NOMO-1 treated with DMSO at 0.1 percent for 48 hours (cell line): ENCODE measurements around the gene ROR2.
"Not testable (repeated sequence)": the region's sequence is repeated elsewhere in the genome, so short reads cannot be mapped to it uniquely, and the experiment has no call there.

Source experiments
- DNase-seq: peaks from one replicate; lab custom pipeline; 2025; ENCODE audit not compliant: unreplicated experiment; lab: John Stamatoyannopoulos, UW

The ROR2 gene

DNA sequence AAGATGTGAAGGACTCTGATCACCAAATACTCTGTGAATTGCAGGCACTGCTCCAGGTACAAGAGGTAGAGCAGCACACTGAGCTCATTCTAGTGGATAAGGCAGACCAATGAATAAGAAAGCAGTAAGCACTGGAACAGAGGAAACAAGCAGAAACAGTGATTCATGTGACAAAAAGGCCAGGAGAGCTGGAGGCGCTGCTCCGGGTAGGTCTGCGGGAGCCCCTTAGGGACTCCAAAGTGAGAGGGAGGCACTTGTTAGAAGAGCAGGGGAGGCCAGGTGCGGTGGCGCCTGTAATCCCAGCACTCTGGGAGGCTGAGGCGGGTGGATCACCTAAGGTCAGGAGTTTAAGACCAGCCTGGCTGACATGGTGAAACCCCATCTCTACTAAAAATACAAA is 294.8 kb downstream of the ROR2 start:
- no peak for DNase-seq

GRCh38 chr9:91654527-91654926 is 295.5 kb downstream of the ROR2 start:
- DNase-seq = no peak

DNA sequence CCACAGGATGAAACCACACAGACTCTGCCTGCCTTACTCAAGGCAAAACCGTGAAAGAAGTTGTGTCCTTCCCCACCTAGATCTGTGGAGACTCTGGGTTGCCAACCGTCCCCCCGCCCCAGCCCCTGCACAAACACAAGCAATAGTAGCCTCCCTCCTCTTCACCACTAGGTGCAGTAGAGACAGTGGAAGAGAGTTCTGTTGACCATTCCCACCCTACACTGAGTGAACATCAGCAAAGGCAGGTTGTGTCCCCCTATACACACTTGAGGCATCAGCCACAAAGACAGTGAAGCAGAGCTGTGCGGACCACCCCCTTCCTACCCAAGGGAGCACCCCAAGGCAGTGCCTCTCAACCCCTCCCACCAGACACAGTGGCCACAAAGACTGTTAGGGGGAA is 302.7 kb downstream of the ROR2 start:
- no peak for DNase-seq

- no peak for DNase-seq
Observed at GRCh38 chr9:91646702-91647101, 303.3 kb downstream of the ROR2 start.

DNA sequence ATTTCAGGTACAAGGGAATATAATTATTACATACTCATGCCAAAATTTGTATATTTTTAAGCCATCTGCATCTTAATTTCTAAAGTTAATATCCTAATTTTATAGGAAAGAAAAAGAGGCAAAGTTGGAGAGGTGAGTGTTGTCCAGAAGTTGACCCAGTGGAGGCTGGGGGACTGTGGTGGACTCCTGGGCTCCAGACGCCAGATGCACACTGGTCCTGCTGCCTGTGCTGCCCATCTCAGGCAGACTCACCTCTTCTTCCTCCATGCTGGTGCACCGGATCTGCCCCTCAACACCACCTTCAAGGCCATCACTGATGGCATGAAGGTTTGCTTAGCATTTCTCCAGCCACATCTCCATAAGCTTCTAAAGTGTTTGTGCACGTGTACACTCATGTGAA is 305.6 kb downstream of the ROR2 start:
- no peak for DNase-seq

DNA sequence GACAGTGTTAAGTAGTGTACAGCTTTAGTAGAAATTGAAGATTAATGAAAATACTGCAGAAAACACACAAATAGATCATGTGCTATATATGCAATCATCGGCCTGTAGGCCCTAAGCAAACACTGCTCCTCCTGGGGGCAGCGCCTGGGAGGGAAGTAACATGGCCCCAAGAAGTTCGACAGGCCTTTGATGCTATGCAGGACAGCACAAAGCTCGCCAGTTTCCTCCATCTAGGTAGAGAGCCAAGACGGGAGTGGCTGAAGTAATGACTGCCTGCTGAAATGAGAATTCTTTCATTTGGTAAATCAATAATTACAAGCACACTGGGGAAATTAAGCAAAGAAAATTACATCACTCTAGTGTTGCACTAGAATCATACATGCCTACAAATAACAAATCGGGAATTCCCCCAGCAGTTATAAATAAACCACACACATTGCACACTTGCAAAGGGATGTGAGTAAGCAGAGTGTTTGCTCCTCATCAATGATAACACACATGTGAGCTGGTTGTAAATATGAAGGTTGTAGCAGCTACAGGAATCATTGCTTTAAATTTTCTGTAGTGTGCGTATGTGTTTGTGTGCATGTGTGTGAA is 306.4 kb downstream of the ROR2 start:
- DNase-seq = no peak

DNA sequence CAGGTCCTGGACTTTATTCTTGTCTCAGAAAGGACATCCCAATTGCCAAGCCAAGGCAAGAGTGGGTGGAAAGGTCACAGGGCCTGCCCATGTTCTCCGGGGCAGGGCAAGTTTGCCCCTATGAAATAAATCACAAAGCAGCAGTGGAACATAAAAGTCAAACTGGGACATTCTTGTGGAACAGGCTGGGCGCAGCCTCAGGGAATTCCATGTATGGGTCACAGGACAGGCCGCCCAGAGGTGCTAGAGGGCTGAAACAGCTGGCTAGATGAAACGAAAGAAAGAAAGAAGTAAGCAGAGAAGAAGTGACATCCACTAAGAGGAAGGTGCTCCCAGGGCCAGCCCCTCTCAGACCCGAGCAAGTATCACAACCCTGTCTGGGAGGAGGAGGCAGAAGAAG is 307.3 kb downstream of the ROR2 start:
- DNase-seq = no peak

- no peak for DNase-seq
Observed at GRCh38 chr9:91640428-91640827, 309.6 kb downstream of the ROR2 start.

DNA sequence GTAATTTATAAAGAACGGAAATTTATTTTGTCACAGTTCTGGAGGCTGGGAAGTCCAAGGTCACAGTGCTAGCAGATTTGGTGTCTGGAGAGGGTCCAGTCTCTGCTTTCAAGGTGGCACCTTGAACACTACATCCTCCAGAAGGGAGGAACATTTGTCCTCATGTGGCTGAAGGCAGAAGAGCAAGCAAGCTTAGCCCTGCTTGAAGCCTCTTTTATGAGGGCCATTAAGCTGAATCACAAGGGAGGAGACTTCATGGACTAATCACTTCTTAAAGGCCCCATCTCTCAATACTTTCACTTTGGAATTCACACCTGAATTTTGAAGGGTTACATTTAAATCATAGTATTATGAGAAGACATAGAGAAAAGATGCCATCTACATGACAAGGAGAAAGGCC is 311.0 kb downstream of the ROR2 start:
- DNase-seq = no peak

- DNase-seq = not testable (repeated sequence)
Observed at GRCh38 chr9:91634832-91635231, 315.2 kb downstream of the ROR2 start.

DNA sequence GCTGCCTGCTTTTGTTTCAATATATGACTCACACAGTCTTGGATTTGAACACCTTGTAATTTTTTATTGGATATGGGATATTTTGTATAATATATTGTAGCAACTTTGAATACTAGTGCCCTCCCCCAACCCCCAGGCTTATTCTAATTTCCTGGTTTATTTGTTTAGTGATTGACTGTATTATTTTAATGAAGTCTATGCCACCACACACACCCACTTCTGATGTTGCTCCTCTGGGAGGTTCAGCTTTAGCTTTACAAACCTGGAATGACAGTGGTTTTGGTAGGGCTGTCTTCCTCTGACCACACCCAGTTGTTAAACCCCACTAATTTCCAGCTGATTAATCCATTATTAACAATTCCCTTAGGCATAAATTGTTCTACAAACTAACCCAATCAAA is 320.3 kb downstream of the ROR2 start:
- DNase-seq = no peak

- no peak for DNase-seq
Observed at GRCh38 chr9:91628892-91629291, 321.1 kb downstream of the ROR2 start.

- no peak for DNase-seq
Observed at GRCh38 chr9:91625331-91625730, 324.7 kb downstream of the ROR2 start.

DNA sequence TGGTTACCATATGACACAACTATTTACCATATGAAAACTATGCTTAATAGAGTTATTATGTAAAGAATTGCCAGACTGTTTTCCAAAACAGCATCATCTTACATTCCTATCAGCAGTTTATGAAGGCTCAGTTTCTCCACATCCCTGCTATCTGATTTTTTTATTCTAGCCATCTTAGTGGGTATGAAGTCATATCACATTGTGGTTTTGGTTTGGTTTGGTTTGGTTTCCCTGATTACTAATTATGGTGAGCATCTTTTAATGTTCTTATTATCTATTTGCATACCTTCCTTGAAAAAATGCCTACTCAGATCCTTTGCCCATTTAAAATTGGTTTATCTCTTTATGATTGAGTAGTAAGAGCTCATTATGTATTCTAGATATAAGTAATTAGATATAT is 327.0 kb downstream of the ROR2 start:
- DNase-seq = no peak

- not testable (repeated sequence) for DNase-seq
Observed at GRCh38 chr9:91622121-91622520, 327.9 kb downstream of the ROR2 start.

DNA sequence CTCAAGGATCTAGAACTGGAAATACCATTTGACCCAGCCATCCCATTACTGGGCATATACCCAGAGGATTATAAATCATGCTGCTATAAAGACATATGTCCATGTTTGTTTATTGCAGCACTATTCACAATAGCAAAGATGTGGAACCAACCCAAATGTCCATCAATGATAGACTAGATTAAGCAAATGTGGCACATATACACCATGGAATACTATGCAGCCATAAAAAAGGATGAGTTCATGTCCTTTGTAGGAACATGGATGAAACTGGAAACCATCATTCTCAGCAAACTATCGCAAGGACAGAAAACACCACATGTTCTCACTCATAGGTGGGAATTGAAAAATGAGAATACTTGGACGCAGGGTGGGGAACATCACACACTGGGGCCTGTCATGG is 336.0 kb downstream of the ROR2 start:
- DNase-seq = not testable (repeated sequence)

GRCh38 chr9:91611582-91611981 is 338.4 kb downstream of the ROR2 start:
- no peak for DNase-seq

- no peak for DNase-seq
Observed at GRCh38 chr9:91606255-91606995, 343.6 kb downstream of the ROR2 start.

GRCh38 chr9:91604451-91605179 is 345.4 kb downstream of the ROR2 start:
- no peak for DNase-seq

DNA sequence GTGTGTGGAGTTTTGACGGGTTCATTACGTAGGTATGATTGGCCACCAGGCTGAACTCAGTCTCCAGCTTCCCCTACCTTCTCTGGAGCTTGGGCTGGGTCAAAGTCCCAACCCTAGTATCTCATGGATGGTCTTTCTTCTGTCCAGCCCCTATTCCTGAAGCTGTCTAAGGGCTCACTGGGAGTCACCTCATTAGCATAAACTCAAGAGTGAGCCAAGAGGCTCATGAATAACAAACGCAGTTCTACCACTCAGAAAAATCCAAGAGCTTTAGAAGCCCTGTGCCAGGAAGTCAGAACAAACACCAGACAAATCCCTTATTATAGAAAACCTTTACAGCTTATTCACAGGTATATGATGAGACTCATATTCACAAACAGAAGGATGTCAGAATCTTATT is 346.1 kb downstream of the ROR2 start:
- no peak for DNase-seq

DNA sequence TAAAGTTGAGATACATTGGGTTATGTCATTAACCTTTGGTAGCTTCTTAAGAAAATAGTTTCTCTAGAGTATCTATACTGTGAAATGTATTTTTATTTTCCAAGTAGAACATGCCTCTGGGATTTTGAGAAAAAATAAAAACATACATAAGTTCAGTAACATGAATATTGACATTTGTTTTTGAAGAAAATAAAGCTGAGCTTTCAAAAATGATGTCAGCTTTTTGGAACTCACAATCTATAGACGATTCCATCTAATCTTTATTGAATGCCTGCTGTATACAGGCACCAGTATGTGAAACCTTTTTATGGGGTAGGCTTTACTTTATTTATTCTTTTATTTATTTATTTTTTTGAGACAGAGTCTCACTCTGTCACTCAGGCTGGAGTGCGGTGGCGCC is 350.5 kb downstream of the ROR2 start:
- DNase-seq = no peak

DNA sequence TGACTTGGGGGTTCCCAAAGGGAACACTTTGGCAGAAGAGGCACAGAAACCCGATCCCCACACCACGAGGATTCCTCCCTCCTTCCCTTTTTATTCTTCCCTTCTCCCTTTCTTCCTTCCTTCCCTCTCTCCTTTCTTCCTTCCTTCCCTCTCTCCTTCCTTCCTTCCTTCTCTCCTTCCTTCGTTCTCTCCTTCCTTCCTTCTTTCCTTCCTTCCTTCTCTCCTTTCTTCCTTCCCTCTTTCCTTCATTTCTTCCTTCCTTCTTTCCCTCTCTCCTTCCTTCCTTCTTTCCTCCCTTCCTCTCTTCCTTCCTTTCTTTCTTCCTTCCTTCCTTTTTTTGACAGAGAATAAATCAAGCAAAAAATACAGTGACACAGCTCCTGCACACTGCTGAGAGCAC is 358.4 kb downstream of the ROR2 start:
- no peak for DNase-seq
